Stimulated activated CD4-positive, alpha-beta T cell treated with anti-CD3 and anti-CD28 coated beads, Interleukin-15, amount 100 ng/mL, for 1 hour (primary cell): ENCODE measurements around the gene ANKRD63.
A peak's percentile ranks its signal among the peaks of the same experiment; 100 is the strongest.

ENCODE experiments used
- DNase-seq, 2 donors: peaks; one replicate each; pipeline ENCODE4 v3.0.0-alpha.2; 2020; ENCODE audit warnings: low read depth in 1 of 2, low spot score in 1 of 2

ANKRD63 gene

GRCh38 chr15:40282869-40283614 lies at the start of gene ANKRD63:
TSS of gene ANKRD63 (minus strand) at chr15:40283064. CDS start at chr15:40282586, 478 bp downstream.
- peak; percentile 21 to 23 for DNase-seq

- no peak for DNase-seq
These were observed 49.4 kb upstream of the ANKRD63 start for GRCh38 chr15:40332113-40332781.

GRCh38 chr15:40331637-40332036 lies 48.8 kb upstream of the ANKRD63 start:
- DNase-seq, result no peak

- DNase-seq, result no peak
These were observed 48.2 kb upstream of the ANKRD63 start for GRCh38 chr15:40331026-40331425.

GRCh38 chr15:40330368-40330836 lies 47.5 kb upstream of the ANKRD63 start:
- DNase-seq, result no peak

- DNase-seq, result no peak
These were observed 46.9 kb upstream of the ANKRD63 start for GRCh38 chr15:40329804-40330203.

- no peak for DNase-seq
These were observed 45.9 kb upstream of the ANKRD63 start for GRCh38 chr15:40328751-40329150.

- DNase-seq, result no peak
These were observed 45.3 kb upstream of the ANKRD63 start for GRCh38 chr15:40328176-40328575.

- no peak for DNase-seq
These were observed 44.6 kb upstream of the ANKRD63 start for GRCh38 chr15:40327457-40327856.

GRCh38 chr15:40325700-40326099 lies 42.8 kb upstream of the ANKRD63 start:
- DNase-seq, result no peak

GRCh38 chr15:40325188-40325587 lies 42.3 kb upstream of the ANKRD63 start:
- no peak for DNase-seq

GRCh38 chr15:40323953-40324937 lies 41.4 kb upstream of the ANKRD63 start:
- no peak for DNase-seq

- DNase-seq, result peak; percentile 73 to 83
These were observed 40.5 kb upstream of the ANKRD63 start, which contains the start of gene INAFM2 for GRCh38 chr15:40323239-40323952. TSS of gene INAFM2 (plus strand) at chr15:40323692. CDS start at chr15:40324056, 364 bp downstream.

- DNase-seq, result no peak
These were observed 39.8 kb upstream of the ANKRD63 start for GRCh38 chr15:40322531-40323238.

GRCh38 chr15:40320931-40321371 lies 38.1 kb upstream of the ANKRD63 start:
- no peak for DNase-seq

- no peak for DNase-seq
These were observed 37.5 kb upstream of the ANKRD63 start for GRCh38 chr15:40320409-40320808.

- DNase-seq, result no peak
These were observed 34.7 kb upstream of the ANKRD63 start for GRCh38 chr15:40317580-40317979.

- DNase-seq, result no peak
These were observed 34.1 kb upstream of the ANKRD63 start for GRCh38 chr15:40316931-40317330.

GRCh38 chr15:40314723-40315276 lies 31.9 kb upstream of the ANKRD63 start:
- no peak for DNase-seq
